Heart left ventricle (tissue), 13 donors: ENCODE data around the gene CSMD2.
"Not testable (repeated sequence)": the region's sequence is repeated elsewhere in the genome, so short reads cannot be mapped to it uniquely, and the experiment has no call there.

Source experiments
- POLR2A ChIP-seq, 2 donors: fragments of 450-650 bp; IDR thresholded peaks; one replicate each; pipeline ENCODE4 v1.6.1; 2017; ENCODE audit warnings: antibody characterized with exemption in 2 of 2, mild to moderate bottlenecking in 2 of 2, moderate library complexity in 2 of 2
- TF ChIP-seq, protein P1 (sequence below), 12 donors: fragments of 200-600 bp; sonication (generic) in 4 of 12; IDR thresholded peaks; one replicate each; pipeline versions ENCODE4 v1.5.0 to v1.8.0; 2018 to 2022; ENCODE audit warnings: antibody characterized with exemption in 12 of 12, mild to moderate bottlenecking in 5 of 12
- donor health status: ischemic (EF 13 %, LVEDD 7.1; RV severe dilation, severe dysfunction).
- donor health status: DM: no; HTN: yes; CAD: no.
- donor health status: DM: no; HTN: no; CAD: no.
- donor health status: ischemic (EF 25% LVEDD 6.9; RV normal size, moderate dysfunction).
- donor health status: ischemic (EF 25% LVEDD 5.7; RV mildly dilated, moderate dysfunction).
- donor health status: ischemic (EF 35%, LVEDD 5.7; RV mildly dilated, moderate dysfunction).
- donor health status: nonischemic (EF 11% LVEDD 7.7; RV severe dilation, severe dysfunction).
- donor health status: DM: yes; HTN: yes; CAD: no.
- donor health status: PGD.
- donor health status: ischemic (EF 29% LVEDD 5.4; RV normal size, mild dysfunction).
- donor health status: nonischemic (EF 23%, LVEDD 6.1; RV moderate dilation, normal function).

DNA sequence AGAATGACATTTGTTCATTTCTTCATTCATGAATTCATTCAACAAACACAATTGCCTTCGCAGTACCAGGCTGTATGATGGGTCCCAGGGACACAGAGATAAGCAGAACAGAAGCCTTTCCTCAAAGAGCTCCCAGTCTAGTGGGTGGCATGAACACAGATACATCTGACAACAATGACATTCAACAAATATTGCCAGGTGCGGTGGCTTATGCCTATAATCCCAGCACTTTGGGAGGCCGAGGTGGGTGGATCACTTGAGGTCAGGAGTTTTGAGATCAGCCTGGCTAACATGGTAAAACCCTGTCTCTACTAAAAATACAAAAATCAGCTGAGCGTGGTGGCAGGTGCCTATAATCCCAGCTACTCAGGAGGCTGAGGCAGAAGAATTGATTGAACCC is 18.4 kb upstream of the CSMD2 start:
- TF ChIP-seq, protein P1, sequence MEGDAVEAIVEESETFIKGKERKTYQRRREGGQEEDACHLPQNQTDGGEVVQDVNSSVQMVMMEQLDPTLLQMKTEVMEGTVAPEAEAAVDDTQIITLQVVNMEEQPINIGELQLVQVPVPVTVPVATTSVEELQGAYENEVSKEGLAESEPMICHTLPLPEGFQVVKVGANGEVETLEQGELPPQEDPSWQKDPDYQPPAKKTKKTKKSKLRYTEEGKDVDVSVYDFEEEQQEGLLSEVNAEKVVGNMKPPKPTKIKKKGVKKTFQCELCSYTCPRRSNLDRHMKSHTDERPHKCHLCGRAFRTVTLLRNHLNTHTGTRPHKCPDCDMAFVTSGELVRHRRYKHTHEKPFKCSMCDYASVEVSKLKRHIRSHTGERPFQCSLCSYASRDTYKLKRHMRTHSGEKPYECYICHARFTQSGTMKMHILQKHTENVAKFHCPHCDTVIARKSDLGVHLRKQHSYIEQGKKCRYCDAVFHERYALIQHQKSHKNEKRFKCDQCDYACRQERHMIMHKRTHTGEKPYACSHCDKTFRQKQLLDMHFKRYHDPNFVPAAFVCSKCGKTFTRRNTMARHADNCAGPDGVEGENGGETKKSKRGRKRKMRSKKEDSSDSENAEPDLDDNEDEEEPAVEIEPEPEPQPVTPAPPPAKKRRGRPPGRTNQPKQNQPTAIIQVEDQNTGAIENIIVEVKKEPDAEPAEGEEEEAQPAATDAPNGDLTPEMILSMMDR (IDR thresholded peaks at IDR 0.05) = not testable (repeated sequence)
- not testable (repeated sequence) for TF ChIP-seq POLR2A (IDR thresholded peaks at IDR 0.05)
